Stimulated activated naive CD8-positive, alpha-beta T cell treated with anti-CD3 and anti-CD28 coated beads, Interleukin-15, amount 100 ng/mL, for 72 hours (primary cell): ENCODE measurements around the gene RGS6.

Experiments used
- ATAC-seq: fragments of 150-1000 bp; cut with Tn5 transposase; 2 replicates; pipeline ENCODE4 v1.10.0; 2021; ENCODE audit warnings: mild to moderate bottlenecking, moderate library complexity
- DNase-seq, 2 donors: peaks; one replicate each; pipeline ENCODE4 v3.0.0; 2021 to 2022
- H3K27ac Mint-ChIP-seq, 2 donors: one replicate each; pipeline ENCODE4 v1.8.0; 2022; ENCODE audit warnings: mild to moderate bottlenecking in 2 of 2, mixed read lengths in 2 of 2, moderate library complexity in 2 of 2
- H3K27me3 Mint-ChIP-seq: one replicate; pipeline ENCODE4 v1.8.0; 2022; ENCODE audit warnings: mixed read lengths
- H3K4me1 Mint-ChIP-seq: one replicate; pipeline ENCODE4 v1.8.0; 2022; ENCODE audit warnings: mild to moderate bottlenecking, mixed read lengths
- H3K4me3 Mint-ChIP-seq, 2 donors: one replicate each; pipeline ENCODE4 v1.8.0; 2022; ENCODE audit warnings: mild to moderate bottlenecking in 2 of 2, mixed read lengths in 2 of 2, moderate library complexity in 1 of 2
- H3K9me3 Mint-ChIP-seq, 2 donors: one replicate each; pipeline ENCODE4 v1.8.0; 2022; ENCODE audit warnings: mixed read lengths in 2 of 2

The RGS6 gene

GRCh38 chr14:71966528-71966927, 34.3 kb downstream of the RGS6 start:
- Mint-ChIP-seq H3K27ac (no peak overlapping the region), H3K4me3 (no peak overlapping the region), H3K4me1 (peaks cover 6% of the 10 kb centered on the region), H3K27me3 (peaks cover 33% of the 10 kb centered on the region), H3K9me3 (peaks cover 9 to 11% of the 10 kb centered on the region in 2 donors)
- ATAC-seq (no peak), DNase-seq (no peak)

GRCh38 chr14:71967704-71968103, 35.5 kb downstream of the RGS6 start:
- Mint-ChIP-seq H3K27me3 (peaks cover 43% of the 10 kb centered on the region), H3K27ac (peak overlapping the region; percentile 69 to 87), H3K9me3 (peaks cover 9 to 11% of the 10 kb centered on the region in 2 donors), H3K4me3 (peak overlapping the region; percentile 55 to 79), H3K4me1 (peaks cover 6% of the 10 kb centered on the region)
- DNase-seq (no peak), ATAC-seq (peak; percentile 91)

- no peak for DNase-seq
- Mint-ChIP-seq H3K27me3 (peaks cover 41% of the 10 kb centered on the region), H3K27ac (no peak overlapping the region), H3K4me3 (no peak overlapping the region), H3K9me3 (peaks cover 9 to 11% of the 10 kb centered on the region in 2 donors), H3K4me1 (peaks cover 6% of the 10 kb centered on the region)
- ATAC-seq, result no peak
These were observed 38.0 kb downstream of the RGS6 start for GRCh38 chr14:71970272-71970671.

GRCh38 chr14:71985538-71986189, 53.4 kb downstream of the RGS6 start:
- Mint-ChIP-seq H3K4me3 (no peak overlapping the region), H3K9me3 (no peaks in the 10 kb centered on the region), H3K27ac (no peak overlapping the region), H3K27me3 (peaks cover 17% of the 10 kb centered on the region), H3K4me1 (no peaks in the 10 kb centered on the region)
- DNase-seq, result no peak
- ATAC-seq, result no peak

- no peak overlapping the region for H3K27ac Mint-ChIP-seq
- no peak overlapping the region for H3K4me3 Mint-ChIP-seq
- no peaks in the 10 kb centered on the region for H3K9me3 Mint-ChIP-seq
- no peaks in the 10 kb centered on the region for H3K4me1 Mint-ChIP-seq
- DNase-seq, result no peak
- no peak for ATAC-seq
- no peaks in the 10 kb centered on the region for H3K27me3 Mint-ChIP-seq
These were observed 56.2 kb downstream of the RGS6 start for GRCh38 chr14:71988476-71988875.

GRCh38 chr14:71988939-71989338, 56.7 kb downstream of the RGS6 start:
- H3K27ac Mint-ChIP-seq, result no peak overlapping the region
- H3K4me3 Mint-ChIP-seq, result no peak overlapping the region
- no peaks in the 10 kb centered on the region for H3K9me3 Mint-ChIP-seq
- H3K27me3 Mint-ChIP-seq, result no peaks in the 10 kb centered on the region
- no peaks in the 10 kb centered on the region for H3K4me1 Mint-ChIP-seq
- DNase-seq (no peak), ATAC-seq (no peak)

DNA sequence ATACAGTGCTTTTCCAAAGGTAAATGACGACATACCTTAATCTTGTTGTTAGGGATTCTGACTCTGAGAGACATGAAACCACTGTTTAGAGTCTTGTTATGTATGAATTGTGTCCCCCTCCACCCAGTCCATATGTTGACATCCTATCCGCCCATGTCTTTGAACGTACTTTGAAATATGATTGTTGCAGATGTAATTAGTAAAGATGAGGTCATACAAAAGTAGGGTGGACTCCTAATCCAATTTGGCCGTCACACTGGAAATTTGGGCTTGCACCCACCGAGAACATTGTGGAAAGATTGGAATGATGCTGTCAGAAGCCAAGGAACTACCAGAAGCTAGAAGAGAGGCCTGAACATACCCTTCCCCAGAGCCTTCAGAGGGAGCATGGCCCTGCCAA, 62.2 kb downstream of the RGS6 start:
- H3K27me3 Mint-ChIP-seq, result no peaks in the 10 kb centered on the region

DNA sequence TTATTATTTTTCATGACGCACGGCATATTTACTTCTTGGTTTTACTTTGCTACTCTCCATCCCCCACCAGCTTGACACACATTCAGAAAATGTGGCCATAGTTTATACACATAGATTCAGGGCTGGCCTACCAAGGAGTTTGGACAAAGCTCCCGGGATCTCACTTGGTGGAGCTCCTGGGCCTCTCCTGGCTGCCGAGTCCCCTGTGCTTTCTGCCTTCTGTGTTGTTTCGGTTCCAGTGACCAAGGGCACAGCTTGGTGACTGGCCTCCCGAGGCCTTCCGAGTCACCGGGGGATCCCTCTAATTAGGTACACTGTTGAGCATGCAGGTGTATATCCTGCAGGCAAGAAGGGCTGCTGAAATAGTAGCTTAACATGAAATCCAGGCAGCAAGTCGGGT, 63.5 kb downstream of the RGS6 start:
- Mint-ChIP-seq H3K4me1 (no peaks in the 10 kb centered on the region), H3K27ac (no peak overlapping the region), H3K9me3 (peaks cover 10 to 14% of the 10 kb centered on the region in 2 donors), H3K27me3 (no peaks in the 10 kb centered on the region), H3K4me3 (no peak overlapping the region)
- ATAC-seq (no peak), DNase-seq (no peak)

More for the DNA sequence above, 62.2 kb downstream of the RGS6 start:
- DNase-seq, result no peak
- Mint-ChIP-seq H3K4me3 (no peak overlapping the region), H3K9me3 (peaks cover 0 to 3% of the 10 kb centered on the region in 2 donors), H3K4me1 (no peaks in the 10 kb centered on the region), H3K27ac (no peak overlapping the region)
- ATAC-seq, result no peak

- Mint-ChIP-seq H3K4me3 (no peak overlapping the region), H3K27ac (no peak overlapping the region), H3K9me3 (peaks cover 10 to 14% of the 10 kb centered on the region in 2 donors), H3K27me3 (no peaks in the 10 kb centered on the region), H3K4me1 (no peaks in the 10 kb centered on the region)
- DNase-seq (no peak), ATAC-seq (no peak)
These were observed 64.4 kb downstream of the RGS6 start for GRCh38 chr14:71996610-71997009.

GRCh38 chr14:72000907-72001306, 68.7 kb downstream of the RGS6 start:
- peaks cover 10 to 14% of the 10 kb centered on the region in 2 donors for H3K9me3 Mint-ChIP-seq

DNA sequence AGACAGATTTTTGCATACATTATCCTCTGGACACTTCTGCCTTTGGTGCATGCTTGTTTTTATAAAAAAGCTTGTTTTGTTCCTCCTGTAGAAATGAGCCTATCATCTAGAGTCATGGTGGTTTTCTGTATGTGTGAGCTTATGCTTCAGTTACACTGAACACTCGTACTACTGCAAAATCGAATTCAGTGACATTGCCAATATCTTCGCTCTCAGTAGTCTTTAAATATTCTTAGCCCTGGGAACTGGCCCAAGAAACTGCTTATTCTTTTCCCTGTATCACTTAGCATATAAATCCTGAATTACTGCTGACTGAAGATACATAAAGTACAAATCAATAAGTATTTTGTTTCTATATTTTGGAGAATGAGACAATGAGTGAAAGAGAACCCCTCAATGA, 70.5 kb downstream of the RGS6 start:
- DNase-seq (no peak), ATAC-seq (no peak)
- no peak overlapping the region for H3K4me3 Mint-ChIP-seq
- no peaks in the 10 kb centered on the region for H3K27me3 Mint-ChIP-seq
- H3K4me1 Mint-ChIP-seq, result no peaks in the 10 kb centered on the region
- H3K27ac Mint-ChIP-seq, result no peak overlapping the region
- peaks cover 10 to 14% of the 10 kb centered on the region in 2 donors for H3K9me3 Mint-ChIP-seq

More at GRCh38 chr14:72000907-72001306, 68.7 kb downstream of the RGS6 start:
- no peak for DNase-seq
- no peak overlapping the region for H3K4me3 Mint-ChIP-seq
- H3K4me1 Mint-ChIP-seq, result no peaks in the 10 kb centered on the region
- H3K27ac Mint-ChIP-seq, result no peak overlapping the region
- no peak for ATAC-seq
- no peaks in the 10 kb centered on the region for H3K27me3 Mint-ChIP-seq

- no peaks in the 10 kb centered on the region for H3K4me1 Mint-ChIP-seq
- H3K27me3 Mint-ChIP-seq, result no peaks in the 10 kb centered on the region
- no peak overlapping the region for H3K27ac Mint-ChIP-seq
- no peaks in the 10 kb centered on the region for H3K9me3 Mint-ChIP-seq
- DNase-seq, result no peak
- H3K4me3 Mint-ChIP-seq, result no peak overlapping the region
- no peak for ATAC-seq
These were observed 76.4 kb downstream of the RGS6 start for GRCh38 chr14:72008666-72009065.

DNA sequence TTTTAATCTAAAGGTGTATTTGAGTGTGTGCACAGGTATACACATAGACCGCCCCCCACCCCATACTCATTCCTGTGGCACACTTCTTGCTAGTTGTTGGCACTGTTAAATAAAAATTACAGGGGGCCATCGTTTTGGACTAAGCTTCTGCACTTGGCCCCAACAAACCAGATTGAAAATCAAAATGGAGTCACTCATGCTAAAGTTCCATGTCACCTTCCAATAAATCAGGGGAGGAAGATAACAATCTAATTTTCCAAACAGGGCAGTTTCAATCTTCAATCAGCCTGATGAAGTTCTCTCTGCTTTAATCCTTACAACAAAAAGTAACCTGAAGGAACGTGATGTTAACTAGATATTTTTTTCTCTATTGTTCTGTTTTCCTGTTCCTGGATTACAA, 78.2 kb downstream of the RGS6 start:
- Mint-ChIP-seq H3K27ac (no peak overlapping the region), H3K27me3 (peaks cover 8% of the 10 kb centered on the region), H3K4me3 (no peak overlapping the region), H3K4me1 (no peaks in the 10 kb centered on the region), H3K9me3 (no peaks in the 10 kb centered on the region)
- ATAC-seq (no peak), DNase-seq (no peak)

GRCh38 chr14:72013721-72014345, 81.6 kb downstream of the RGS6 start:
- Mint-ChIP-seq H3K4me3 (no peak overlapping the region), H3K27me3 (peaks cover 16% of the 10 kb centered on the region), H3K9me3 (no peaks in the 10 kb centered on the region), H3K27ac (no peak overlapping the region), H3K4me1 (no peaks in the 10 kb centered on the region)
- DNase-seq (no peak), ATAC-seq (no peak)

DNA sequence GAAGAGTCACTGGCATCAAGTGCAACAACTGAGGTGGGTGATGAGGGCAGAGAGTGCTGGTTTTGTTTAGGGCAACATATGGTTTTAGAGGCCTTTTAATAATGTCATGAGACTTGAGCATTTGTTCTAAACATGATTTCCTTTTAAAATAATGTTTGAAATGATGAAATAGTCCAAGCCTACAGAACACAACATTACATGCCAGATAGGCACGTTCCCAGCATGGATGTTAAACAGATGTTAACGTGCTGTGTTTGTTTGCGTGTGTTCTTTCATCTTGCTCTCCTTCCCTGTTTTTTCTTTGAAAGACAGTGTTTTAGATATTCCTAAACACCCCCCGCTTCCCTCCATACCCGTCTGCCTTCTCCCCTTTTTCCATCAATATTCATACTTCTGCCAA, 82.3 kb downstream of the RGS6 start:
- Mint-ChIP-seq H3K4me1 (no peaks in the 10 kb centered on the region), H3K27ac (no peak overlapping the region), H3K4me3 (no peak overlapping the region), H3K9me3 (no peaks in the 10 kb centered on the region), H3K27me3 (peaks cover 20% of the 10 kb centered on the region)
- ATAC-seq (no peak), DNase-seq (no peak)

- DNase-seq (no peak), ATAC-seq (no peak)
- H3K27me3 Mint-ChIP-seq, result peaks cover 44% of the 10 kb centered on the region
- H3K4me1 Mint-ChIP-seq, result no peaks in the 10 kb centered on the region
- H3K9me3 Mint-ChIP-seq, result no peaks in the 10 kb centered on the region
- no peak overlapping the region for H3K4me3 Mint-ChIP-seq
- H3K27ac Mint-ChIP-seq, result no peak overlapping the region
These were observed 85.1 kb downstream of the RGS6 start for GRCh38 chr14:72017290-72017689.
